Kidney capillary endothelial cell (primary cell): Measurements from ENCODE around the gene RNF126.
A peak's percentile ranks its signal among the peaks of the same experiment; 100 is the strongest.
"Not testable (repeated sequence)": the region's sequence is repeated elsewhere in the genome, so short reads cannot be mapped to it uniquely, and the experiment has no call there.

Experiments
- DNase-seq: peaks from one replicate; pipeline ENCODE4 v3.0.0-alpha.2; 2018; ENCODE audit warnings: low spot score

RNF126 gene

GRCh38 chr19:646779-647565 lies 16.0 kb downstream of the RNF126 start:
- DNase-seq = no peak

- DNase-seq = no peak
Observed at GRCh38 chr19:645912-646778, 16.9 kb downstream of the RNF126 start.

- no peak for DNase-seq
Observed at GRCh38 chr19:644789-645188, 18.2 kb downstream of the RNF126 start.

GRCh38 chr19:644363-644762 lies 18.7 kb downstream of the RNF126 start:
- DNase-seq = no peak

- DNase-seq = no peak
Observed at GRCh38 chr19:643736-644135, 19.3 kb downstream of the RNF126 start.

- no peak for DNase-seq
Observed at GRCh38 chr19:642767-643727, 20.0 kb downstream of the RNF126 start.

- no peak for DNase-seq
Observed at GRCh38 chr19:641702-642101, 21.3 kb downstream of the RNF126 start.

- no peak for DNase-seq
Observed at GRCh38 chr19:640606-641189, 22.3 kb downstream of the RNF126 start.

- DNase-seq = no peak
Observed at GRCh38 chr19:640161-640558, 22.9 kb downstream of the RNF126 start.

- peak; percentile 75 for DNase-seq
Observed at GRCh38 chr19:639253-640160, 23.5 kb downstream of the RNF126 start, which contains the start of gene FGF22. Gene FGF22 (plus strand): TSS chr19:639879. CDS start chr19:639926, 47 bp downstream.

- no peak for DNase-seq
Observed at GRCh38 chr19:638906-639252, 24.1 kb downstream of the RNF126 start.

- no peak for DNase-seq
Observed at GRCh38 chr19:634975-635652, 27.9 kb downstream of the RNF126 start.

GRCh38 chr19:633786-634639 lies 29.0 kb downstream of the RNF126 start:
- peak; percentile 18 for DNase-seq

GRCh38 chr19:633068-633785 lies 29.8 kb downstream of the RNF126 start, which contains the start of gene POLRMT:
Gene POLRMT (minus strand): TSS chr19:633537. CDS start chr19:633512, 25 bp downstream.
- DNase-seq = peak; percentile 96

GRCh38 chr19:632579-633067 lies 30.4 kb downstream of the RNF126 start:
- peak; percentile 65 for DNase-seq

- no peak for DNase-seq
Observed at GRCh38 chr19:629961-630714, 32.9 kb downstream of the RNF126 start.

GRCh38 chr19:629515-629914 lies 33.5 kb downstream of the RNF126 start:
- not testable (repeated sequence) for DNase-seq
